ENCODE results near the gene TIRAP. TPM values are rescaled to one million over a fixed set of nuclear protein-coding genes. Genes with fewer than 3 reads are reported as not detected.

Gene TIRAP
- total RNA-seq, 1 donor from 2014 or later = 10.4 TPM

- Mint-ChIP-seq H3K4me3 (no peak overlapping the region), H3K36me3 (no peaks in the 10 kb centered on the region), H3K27ac (no peak overlapping the region), H3K27me3 (no peaks in the 10 kb centered on the region), H3K4me1 (ENCODE audit: unreplicated experiment) (peaks cover 9% of the 10 kb centered on the region), H3K9me3 (no peaks in the 10 kb centered on the region)
- no peak for DNase-seq (ENCODE audit: extremely low spot score, unreplicated experiment)
- TF ChIP-seq CTCF (conservative IDR thresholded peaks at IDR 0.05) = no peak
These were observed 44.5 kb downstream of the TIRAP start for GRCh38 chr11:126327281-126328000.

GRCh38 chr11:126328001-126328390, 45.1 kb downstream of the TIRAP start:
- TF ChIP-seq CTCF (conservative IDR thresholded peaks at IDR 0.05) = no peak
- no peaks in the 10 kb centered on the region for H3K9me3 Mint-ChIP-seq
- H3K4me3 Mint-ChIP-seq = no peak overlapping the region
- DNase-seq (ENCODE audit: extremely low spot score, unreplicated experiment) = no peak
- H3K27me3 Mint-ChIP-seq = no peaks in the 10 kb centered on the region
- no peak overlapping the region for H3K27ac Mint-ChIP-seq
- peaks cover under 1% of the 10 kb centered on the region for H3K36me3 Mint-ChIP-seq
- H3K4me1 Mint-ChIP-seq (ENCODE audit: unreplicated experiment) = peaks cover 9% of the 10 kb centered on the region

GRCh38 chr11:126328444-126328843, 45.6 kb downstream of the TIRAP start:
- Mint-ChIP-seq H3K27me3 (no peaks in the 10 kb centered on the region), H3K4me1 (ENCODE audit: unreplicated experiment) (peaks cover 14% of the 10 kb centered on the region), H3K36me3 (peaks cover 5% of the 10 kb centered on the region), H3K9me3 (no peaks in the 10 kb centered on the region), H3K27ac (no peak overlapping the region), H3K4me3 (no peak overlapping the region)
- DNase-seq (ENCODE audit: extremely low spot score, unreplicated experiment) = no peak
- TF ChIP-seq CTCF (conservative IDR thresholded peaks at IDR 0.05) = no peak

GRCh38 chr11:126328938-126329643, 46.2 kb downstream of the TIRAP start:
- Mint-ChIP-seq H3K4me1 (ENCODE audit: unreplicated experiment) (peaks cover 14% of the 10 kb centered on the region), H3K27ac (no peak overlapping the region)

GRCh38 chr11:126329644-126330211, 46.8 kb downstream of the TIRAP start:
- H3K36me3 Mint-ChIP-seq = peaks cover 5% of the 10 kb centered on the region
- no peaks in the 10 kb centered on the region for H3K9me3 Mint-ChIP-seq
- H3K27me3 Mint-ChIP-seq = no peaks in the 10 kb centered on the region
- no peak for TF ChIP-seq CTCF (conservative IDR thresholded peaks at IDR 0.05)
- no peak for DNase-seq (ENCODE audit: extremely low spot score, unreplicated experiment)
- no peak overlapping the region for H3K4me3 Mint-ChIP-seq
- peaks cover 14% of the 10 kb centered on the region for H3K4me1 Mint-ChIP-seq (ENCODE audit: unreplicated experiment)
- H3K27ac Mint-ChIP-seq = no peak overlapping the region

More at GRCh38 chr11:126328938-126329643, 46.2 kb downstream of the TIRAP start:
- no peak overlapping the region for H3K4me3 Mint-ChIP-seq
- DNase-seq (ENCODE audit: extremely low spot score, unreplicated experiment) = no peak
- peaks cover 5% of the 10 kb centered on the region for H3K36me3 Mint-ChIP-seq
- H3K9me3 Mint-ChIP-seq = no peaks in the 10 kb centered on the region
- no peaks in the 10 kb centered on the region for H3K27me3 Mint-ChIP-seq
- TF ChIP-seq CTCF (conservative IDR thresholded peaks at IDR 0.05) = no peak
